ENCODE data around the gene TSKU. TPM values are rescaled to one million over a fixed set of nuclear protein-coding genes. Genes with fewer than 3 reads are reported as not detected.

Gene TSKU
- total and polyA plus RNA-seq, 9 of the 15 experiments (the other 6 are each of a cell fraction or from before 2014, with no cell fraction given), result 0.60 to 11.9 (median 8.4) TPM

DNA sequence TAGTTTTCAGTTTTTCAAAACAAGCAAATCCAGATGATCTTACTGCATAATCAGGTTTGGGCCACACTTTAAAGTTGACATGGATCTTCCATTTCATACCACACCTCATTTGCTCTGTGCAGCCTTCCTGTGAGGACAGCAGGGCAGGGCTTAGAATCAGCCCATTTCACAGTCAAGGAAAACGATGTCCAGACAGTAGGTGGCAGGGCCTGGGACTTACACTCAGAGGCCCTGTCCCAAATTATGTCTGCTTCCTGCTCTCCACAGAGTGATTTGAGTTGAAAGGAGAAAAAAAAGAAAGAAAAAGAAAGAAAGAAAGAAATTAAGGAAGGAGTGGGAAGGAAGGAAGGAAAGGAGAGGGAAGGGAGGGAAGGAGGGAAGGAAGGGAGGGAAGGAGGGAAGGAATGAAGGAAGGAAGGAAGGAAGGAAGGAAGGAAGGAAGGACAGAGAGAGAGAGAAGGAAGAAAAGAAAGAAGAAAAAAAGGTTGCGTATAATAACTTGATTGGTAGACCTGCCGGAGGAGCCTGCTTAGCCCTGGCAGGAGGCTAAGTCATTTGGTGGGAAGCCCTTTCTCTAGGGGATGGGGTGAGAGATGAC is 23.6 kb downstream of the TSKU start (continued):
- TF ChIP-seq ASH1L (IDR thresholded peaks at IDR 0.05; ENCODE audit: borderline replicate concordance, low read depth, partially characterized antibody), result peak; percentile 51
- no peak for TF ChIP-seq CEBPG (CRISPR knock-in tag; IDR thresholded peaks at IDR 0.05)
- no peak for TF ChIP-seq CEBPG (tag; conservative IDR thresholded peaks at IDR 0.05 in 1 of 2, IDR thresholded peaks at IDR 0.05 in 1 of 2)
- 0 out of 2 replicates have a peak, but pooled peaks have one; percentile 13 for TF ChIP-seq SNIP1 (IDR thresholded peaks at IDR 0.05; ENCODE audit: low read depth)
- no peak for TF ChIP-seq PCBP2 (IDR thresholded peaks at IDR 0.05; ENCODE audit: low read depth, low read length, poor library complexity, severe bottlenecking)
- TF ChIP-seq ZSCAN29 (IDR thresholded peaks at IDR 0.05), result no peak
- no peak for TF ChIP-seq ZNF282 (CRISPR knock-in tag; IDR thresholded peaks at IDR 0.05)
- TF ChIP-seq CBFB (CRISPR knock-in tag; IDR thresholded peaks at IDR 0.05), result no peak
- no peak for TF ChIP-seq SRF (CRISPR knock-in tag; IDR thresholded peaks at IDR 0.05)
- TF ChIP-seq, protein P1, sequence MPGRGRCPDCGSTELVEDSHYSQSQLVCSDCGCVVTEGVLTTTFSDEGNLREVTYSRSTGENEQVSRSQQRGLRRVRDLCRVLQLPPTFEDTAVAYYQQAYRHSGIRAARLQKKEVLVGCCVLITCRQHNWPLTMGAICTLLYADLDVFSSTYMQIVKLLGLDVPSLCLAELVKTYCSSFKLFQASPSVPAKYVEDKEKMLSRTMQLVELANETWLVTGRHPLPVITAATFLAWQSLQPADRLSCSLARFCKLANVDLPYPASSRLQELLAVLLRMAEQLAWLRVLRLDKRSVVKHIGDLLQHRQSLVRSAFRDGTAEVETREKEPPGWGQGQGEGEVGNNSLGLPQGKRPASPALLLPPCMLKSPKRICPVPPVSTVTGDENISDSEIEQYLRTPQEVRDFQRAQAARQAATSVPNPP (IDR thresholded peaks at IDR 0.05; ENCODE audit: borderline replicate concordance, insufficient read depth, insufficient read length), result no peak
- TF ChIP-seq GABPB1 (CRISPR knock-in tag; IDR thresholded peaks at IDR 0.05), result no peak
- TF ChIP-seq CHD1 (IDR thresholded peaks at IDR 0.05; ENCODE audit: low read length), result no peak
- no peak for TF ChIP-seq ZNF431 (CRISPR knock-in tag; IDR thresholded peaks at IDR 0.05)
- 0 out of 2 replicates have a peak, but pooled peaks have one; percentile 4 for TF ChIP-seq NFIC (IDR thresholded peaks at IDR 0.05)
- no peak for TF ChIP-seq POLR3A (IDR thresholded peaks at IDR 0.05; ENCODE audit: borderline replicate concordance, extremely low read depth, insufficient read depth, insufficient read length)
- TF ChIP-seq MYNN (IDR thresholded peaks at IDR 0.05), result no peak
- no peak for TF ChIP-seq MYNN (CRISPR knock-in tag; IDR thresholded peaks at IDR 0.05)

All from K562 (cell line).